SW 1271 (cell line): Measurements from ENCODE around the gene MYL6.
A peak's percentile ranks its signal among the peaks of the same experiment; 100 is the strongest.
"Not testable (repeated sequence)": the region's sequence is repeated elsewhere in the genome, so short reads cannot be mapped to it uniquely, and the experiment has no call there.

Experiments
- DNase-seq, 2 experiments: peaks; one replicate each; lab custom pipeline; 2025; lab: John Stamatoyannopoulos, UW

Gene MYL6

DNA sequence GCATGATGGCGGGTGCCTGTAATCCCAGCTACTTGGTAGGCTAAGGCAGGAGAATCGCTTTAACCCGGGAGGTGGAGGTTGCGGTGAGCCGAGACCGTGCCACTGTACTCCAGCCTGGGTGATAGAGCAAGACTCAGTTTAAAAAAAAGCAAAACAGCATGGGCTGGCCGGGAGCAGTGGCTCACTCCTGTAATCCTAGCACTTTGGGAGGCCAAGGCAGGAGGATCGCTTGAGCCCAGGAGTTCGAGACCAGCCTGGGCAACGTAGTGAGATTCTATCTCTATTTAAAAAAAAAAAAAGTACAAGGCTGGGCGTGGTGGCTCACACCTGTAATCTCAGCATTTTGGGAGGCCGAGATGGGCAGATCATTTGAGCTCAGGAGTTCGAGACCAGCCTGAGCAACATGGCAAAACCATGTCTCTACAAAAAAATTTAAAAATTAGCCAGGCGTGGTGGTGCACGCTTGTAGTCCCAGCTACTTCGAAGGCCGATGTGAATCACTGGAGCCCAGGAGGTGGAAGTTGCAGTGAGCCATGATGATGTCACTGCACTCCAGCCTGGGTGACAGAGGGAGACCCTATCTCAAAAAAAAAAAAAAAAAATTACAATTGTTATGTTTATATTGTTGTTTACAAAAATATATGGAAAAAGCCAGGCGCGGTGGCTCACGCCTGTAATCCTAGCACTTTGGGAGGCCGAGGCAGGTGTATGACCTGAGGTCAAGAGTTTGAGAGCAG, 1.5 kb upstream of the MYL6 start:
- not testable (repeated sequence) for DNase-seq

DNA sequence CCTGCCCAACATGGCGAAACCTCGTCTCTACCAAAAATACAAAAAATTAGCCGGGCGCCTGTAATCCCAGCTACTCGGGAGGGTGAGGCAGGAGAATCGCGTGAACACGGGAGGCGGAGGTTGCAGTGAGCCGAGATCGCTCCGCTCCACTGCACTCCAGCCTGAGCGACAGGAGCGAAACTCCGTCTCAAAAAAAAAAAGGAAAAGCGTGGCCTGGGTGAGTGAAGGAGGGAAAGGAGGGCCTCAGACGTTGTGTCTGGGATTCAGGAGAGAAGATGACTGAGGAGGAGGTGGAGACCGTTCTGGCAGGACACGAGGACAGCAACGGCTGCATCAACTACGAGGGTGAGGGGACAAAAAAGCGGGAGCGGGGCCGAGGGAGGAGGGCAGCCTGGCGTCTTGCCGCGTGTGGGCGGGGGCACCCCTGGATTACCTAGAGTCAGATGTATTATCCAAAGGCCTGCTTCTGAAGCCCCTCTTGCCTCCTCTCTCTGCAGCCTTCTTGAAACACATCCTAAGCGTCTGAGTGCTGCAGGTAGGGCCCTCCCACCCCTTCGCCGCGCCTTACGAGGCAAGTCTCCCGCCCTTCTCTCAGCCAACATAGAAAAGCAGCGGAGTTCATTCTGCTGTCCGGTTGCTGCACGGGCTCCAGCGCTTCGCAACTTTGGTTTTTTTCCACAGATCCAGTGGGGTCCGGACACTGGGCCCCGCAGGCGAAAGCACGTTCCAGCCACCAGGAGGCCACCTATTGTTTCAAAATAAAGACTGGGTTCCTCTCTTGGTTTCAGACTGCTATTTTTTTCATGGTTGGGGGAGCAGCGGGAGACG, 744 bp upstream of the MYL6 start:
- peak; percentile 86 to 93 for DNase-seq

DNA sequence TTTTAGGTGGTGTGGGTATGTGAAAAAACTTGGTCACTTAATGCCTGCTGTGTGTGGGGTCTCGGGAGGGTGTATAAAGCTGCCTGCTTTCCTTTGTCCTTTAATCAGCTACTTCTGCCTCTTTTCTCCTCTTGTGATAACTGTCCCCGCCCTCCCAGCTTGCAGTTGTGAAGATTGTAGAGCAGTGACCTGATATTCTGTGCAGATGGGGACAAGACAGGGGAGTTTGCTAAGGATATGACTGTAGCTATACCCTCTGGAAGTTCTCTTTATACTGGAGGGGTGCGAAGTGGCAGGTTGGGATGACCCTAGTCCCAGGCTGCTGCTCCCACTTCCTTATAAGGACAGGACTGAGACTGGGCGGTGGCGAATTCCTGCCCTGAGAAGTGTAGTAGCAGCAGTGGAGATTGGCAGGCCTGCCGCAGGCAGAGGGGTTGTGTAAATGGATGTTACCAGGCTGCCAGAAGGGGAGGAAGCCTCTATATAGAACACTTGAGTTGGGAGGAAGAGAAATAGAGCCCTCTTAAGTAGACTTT, 835 bp downstream of the MYL6 start:
- peak in 1 of 2 experiments; percentile 55 for DNase-seq

DNA sequence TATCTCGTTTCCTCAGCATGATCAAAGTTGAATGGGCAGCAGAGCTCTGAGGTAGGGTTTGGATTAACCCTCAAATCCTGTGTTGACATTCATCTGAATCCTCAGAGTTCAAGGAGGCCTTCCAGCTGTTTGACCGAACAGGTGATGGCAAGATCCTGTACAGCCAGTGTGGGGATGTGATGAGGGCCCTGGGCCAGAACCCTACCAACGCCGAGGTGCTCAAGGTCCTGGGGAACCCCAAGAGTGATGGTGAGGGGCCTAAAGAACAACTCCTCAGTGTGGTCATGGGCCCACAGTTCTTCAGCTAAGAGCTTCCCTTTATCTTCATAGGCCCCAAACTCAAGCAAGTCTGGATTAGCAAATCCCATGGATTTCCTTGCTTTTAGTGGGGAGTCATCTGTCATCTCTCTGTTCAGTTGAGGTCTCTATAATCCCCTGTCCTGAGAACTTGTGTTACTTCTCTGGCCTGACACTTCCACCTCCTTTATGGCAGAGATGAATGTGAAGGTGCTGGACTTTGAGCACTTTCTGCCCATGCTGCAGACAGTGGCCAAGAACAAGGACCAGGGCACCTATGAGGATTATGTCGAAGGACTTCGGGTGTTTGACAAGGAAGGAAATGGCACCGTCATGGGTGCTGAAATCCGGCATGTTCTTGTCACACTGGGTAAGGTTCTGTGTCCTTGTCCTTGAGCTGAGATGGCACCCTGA, 1.5 kb downstream of the MYL6 start:
- DNase-seq, result no peak

DNA sequence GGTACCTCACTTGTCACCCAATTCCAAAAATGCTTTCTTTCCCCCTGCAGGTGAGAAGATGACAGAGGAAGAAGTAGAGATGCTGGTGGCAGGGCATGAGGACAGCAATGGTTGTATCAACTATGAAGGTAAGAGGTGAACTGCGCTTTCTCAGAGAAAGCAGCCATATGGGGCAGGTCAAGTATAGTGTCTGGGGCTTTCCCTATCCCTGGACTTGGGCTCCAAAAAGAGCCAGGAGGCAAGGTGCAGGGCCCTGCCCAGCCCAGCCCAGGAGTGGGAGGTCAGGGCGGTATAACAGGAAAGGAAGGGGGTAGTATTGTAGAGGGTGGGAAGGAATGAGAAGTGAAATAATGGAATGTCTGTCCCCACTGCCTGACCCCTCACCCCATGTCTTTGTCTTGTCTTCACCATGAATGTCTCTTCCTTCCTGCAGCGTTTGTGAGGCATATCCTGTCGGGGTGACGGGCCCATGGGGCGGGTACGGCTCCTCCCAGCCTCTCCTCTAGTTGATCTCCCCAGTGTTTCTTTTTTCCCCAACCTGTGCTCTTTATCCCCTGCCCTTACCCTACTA, 2.1 kb downstream of the MYL6 start:
- peak in 1 of 2 experiments; percentile 36 for DNase-seq

DNA sequence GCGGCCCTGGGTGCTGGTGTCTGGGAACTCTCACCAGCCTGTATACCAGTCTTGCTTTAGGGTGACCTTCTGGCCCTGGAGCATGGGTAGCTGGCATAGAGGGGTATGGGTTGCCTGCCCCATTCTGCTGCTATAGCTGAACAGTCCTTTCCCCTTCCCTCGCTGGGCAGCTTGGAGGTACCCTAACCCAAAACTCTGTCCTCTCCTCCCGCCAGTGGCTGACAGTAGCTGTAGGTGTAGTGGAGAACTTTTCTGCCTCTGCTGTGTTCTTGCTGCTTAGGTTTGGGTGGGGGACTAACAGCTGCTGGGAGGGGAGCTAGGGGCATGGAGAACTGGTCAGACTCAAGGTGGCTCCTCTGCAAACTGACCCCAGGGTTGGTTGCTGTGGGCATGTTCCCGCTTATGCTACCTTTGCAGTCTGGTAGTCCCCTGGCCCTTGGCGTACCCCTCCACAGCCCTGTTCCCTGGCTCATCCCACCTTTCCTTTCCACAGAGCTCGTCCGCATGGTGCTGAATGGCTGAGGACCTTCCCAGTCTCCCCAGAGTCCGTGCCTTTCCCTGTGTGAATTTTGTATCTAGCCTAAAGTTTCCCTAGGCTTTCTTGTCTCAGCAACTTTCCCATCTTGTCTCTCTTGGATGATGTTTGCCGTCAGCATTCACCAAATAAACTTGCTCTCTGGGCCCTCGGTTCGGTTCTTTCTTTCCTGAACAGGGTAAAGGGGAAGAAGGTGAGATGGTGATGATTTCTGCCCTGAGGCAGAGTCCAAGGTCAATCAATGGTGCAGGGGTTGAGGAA, 2.9 kb downstream of the MYL6 start:
- DNase-seq, result no peak

DNA sequence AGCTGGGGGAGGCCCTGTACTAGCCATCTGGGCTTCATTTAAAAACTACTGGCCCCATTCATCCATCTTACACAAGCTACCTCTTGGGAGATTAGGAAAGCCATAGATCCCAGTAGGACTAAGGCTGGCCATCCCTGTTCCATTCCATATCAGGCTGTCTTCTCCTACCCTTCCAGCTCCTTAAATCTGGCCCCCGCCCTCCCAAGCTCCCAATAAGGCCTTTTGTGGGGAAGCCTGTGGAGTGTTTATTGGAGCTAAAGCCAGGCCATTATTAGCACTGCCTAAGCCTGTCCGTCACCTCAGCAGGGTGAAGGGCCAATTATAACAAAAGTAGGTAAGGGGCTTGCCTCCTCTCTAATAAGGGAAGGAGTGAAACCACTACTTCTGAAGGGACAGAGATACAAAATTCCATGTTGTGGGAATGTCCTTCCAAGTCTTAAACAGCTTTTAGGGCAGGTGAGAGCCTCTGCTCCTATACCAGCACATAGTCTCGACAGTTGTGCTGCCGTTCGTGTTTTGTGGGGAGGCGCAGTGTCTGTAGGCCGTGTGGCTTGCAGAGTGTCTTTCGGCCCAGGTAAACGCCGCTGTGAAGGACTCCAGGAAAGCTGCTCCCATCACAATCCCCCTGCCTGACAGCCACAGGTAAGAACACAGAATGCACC, 3.7 kb downstream of the MYL6 start:
- no peak for DNase-seq

DNA sequence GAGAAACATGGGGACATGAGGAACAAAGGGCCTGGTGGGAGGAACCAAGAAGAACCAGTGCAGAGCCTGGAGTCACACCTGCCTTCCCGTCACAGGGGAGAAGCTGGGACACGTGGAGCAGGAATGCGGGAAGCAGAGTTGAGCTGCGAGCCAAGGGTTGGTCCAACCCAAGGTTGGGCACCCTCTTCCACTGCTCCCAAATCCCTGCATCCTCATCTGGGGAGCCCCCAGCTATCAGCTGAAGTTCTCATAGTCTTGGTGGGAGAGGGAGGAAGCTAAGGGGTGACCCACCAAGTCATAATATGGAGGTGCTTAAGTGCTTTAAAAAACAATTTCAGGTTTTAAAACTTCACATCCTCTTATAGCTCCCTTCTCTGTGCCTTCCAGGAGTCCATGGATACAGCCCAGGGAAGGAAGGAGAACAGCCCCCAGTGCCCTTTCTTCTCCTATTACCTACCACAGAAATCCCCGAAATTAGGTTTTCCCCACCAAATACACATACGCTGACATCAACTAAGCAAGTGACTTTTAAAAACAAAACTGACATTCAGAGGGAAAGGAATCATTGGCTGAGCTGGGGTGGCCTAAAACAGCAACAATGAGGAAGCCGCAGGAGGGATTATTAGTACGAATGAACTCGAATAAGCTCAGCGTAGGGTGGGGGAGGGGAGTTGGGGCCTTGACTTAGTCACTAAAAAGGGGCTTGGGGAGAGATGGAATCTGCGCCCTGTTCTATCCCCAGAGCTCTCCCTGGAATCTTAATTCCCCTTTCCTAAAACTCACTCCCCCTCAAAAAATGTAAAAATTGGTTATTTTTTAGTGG, 4.5 kb downstream of the MYL6 start:
- no peak for DNase-seq

DNA sequence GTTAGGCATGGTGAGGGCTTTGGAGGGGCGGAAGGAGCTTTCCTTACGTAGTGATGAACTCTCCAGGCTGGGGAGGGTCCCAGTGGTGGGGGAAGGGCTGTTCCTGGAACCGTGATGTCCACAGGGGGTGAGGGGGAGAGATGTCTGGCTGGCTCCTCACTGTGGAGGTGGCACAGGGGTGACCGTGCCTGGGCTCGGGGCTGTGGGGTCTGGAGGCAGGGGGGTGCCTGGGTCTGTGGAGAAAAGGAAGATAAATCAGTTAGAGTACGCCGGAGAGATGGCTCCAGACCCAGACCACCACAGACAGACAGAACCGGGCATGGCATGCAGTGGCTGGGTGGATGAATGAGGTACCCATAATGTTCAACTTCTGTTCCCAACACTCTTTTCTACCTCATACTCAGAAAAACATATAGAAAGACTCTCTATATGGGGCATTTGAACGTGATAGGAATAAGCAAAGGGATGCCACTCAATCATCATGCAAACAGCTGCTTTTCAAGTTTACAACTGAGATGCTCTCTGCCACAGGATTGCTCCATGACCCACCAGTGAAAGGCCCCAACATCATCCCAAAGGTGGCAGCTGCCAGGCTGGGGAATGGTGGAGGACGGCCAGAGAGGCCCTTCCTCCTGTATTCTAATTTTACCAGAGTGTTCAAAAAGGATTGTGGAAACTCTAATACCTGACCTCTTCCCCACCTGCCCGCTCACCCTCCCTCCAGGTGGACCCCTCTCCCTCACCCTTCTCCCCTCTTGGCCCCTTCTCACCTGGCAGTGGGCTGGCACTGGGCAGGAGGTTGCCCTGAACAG, 5.6 kb downstream of the MYL6 start:
- DNase-seq, result no peak

DNA sequence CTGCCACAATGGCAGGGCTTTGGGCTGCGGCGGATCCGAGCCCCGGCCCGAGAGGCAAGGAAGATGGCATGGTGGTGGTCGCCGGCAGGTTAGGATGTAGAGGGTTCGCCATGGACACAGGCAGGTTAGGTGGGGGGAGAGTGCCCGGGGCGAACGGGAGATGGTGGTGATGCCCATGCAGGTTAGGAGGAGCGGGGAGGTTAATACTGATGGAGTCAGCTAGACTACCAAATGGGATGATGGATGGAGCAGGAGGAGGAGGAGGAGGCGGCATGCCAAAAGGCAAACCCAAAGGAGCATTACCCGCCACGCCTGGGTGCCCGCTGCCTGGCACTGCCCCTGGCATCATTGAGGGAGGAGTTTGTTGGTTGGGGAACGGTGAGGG, 6.2 kb downstream of the MYL6 start:
- DNase-seq, result no peak

DNA sequence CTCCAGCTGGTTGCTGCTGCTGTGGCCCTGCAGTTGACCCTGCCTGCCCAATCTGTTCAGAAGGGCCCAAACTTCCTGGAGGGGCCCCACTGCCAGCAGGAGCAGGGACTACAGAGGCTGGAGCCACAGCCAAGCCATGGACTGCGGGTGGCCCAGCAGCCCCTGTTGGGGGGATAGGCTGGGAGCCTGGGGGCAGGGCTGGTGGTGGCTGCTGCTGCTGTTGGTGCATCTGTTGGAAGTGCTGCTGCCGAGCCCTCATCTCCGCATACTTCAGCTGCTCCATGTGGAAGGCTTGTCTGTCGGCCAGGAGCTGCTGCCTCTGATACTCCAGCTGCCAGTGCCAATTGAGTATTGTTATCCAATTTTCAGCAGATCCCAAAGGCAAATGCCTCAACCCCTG, 7.2 kb downstream of the MYL6 start:
- no peak for DNase-seq

DNA sequence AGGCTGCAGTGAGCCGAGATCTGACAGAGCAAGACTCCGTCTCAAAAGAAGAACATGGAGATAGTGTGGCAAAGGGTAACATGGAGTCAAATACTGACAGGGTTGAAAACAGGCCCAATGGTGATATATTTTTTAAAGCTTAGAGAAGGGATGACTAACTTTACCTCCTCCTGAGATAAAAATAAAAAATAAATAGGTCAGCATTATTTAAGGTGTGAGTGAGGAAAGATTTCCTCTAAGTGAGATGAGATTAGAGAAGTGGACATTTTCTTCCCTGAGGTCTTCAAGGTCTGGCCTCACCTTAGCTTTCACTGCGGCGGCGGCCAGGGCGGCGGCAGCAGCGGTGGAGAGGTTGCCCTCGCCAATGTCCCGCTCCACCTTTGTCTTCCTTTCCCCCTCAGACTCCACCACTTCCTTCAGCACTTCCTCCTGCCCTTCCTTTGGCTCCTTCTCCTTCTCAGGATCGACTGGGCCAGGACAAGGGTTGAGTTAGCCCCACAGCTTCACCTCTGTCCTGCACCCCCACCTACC, 11.1 kb downstream of the MYL6 start:
- DNase-seq, result no peak

DNA sequence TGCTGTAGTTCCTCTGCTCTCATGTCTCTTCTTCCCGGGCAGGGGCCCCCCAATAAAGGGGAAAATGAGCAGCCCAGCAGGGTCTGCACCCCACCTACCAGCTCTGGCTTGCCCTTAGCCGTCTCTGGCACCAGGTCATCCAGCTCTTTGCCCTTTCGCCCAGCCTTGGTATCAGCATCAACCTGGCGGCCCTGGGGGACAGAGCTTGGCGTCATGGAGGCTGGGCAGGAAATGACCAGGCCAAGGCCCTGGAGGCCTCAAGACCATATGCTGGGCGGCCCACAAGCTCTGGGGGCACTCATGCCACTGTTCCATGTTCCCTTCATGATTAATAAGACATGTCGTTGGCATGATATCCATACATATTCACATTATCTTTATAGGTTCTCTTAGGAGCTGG, 14.7 kb downstream of the MYL6 start:
- DNase-seq, result no peak

DNA sequence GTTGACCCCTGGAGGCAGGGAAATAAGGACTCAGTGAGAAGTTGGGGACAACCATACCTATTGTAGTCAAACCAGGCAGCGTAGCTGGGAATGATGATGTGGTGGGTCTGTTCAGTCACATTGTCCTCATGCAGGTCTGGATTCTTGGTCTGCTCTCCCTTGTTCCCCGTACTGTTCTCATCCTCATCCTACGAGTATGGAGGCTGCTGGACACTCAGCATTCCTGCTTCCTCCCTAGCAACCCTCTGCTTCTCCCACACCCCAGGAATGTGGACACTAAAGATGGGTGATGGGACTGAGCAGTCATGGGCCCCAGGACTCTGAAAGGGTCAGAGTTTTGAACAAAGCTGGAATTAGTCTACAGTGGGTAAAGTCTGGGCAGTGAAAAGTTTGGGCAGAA, 20.2 kb downstream of the MYL6 start:
- no peak for DNase-seq

DNA sequence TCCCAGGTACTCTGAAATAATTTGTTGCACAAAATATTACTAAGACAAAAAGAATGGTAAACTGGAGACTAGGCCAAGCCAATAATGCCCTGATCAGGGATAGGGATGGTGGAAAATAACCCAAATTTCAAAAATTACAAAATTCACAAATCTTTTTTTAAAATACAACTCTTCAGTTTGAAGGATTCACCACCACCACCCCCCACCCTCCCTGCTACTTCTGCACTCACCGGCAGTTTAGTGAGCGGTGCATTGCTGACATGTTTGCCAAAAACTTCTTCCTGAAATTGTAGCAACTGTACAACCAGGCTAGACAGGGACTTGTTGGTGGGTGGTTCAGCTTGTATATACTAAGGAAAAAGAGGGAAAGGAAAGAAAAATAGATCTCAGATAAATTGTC, 28.8 kb downstream of the MYL6 start:
- no peak for DNase-seq

DNA sequence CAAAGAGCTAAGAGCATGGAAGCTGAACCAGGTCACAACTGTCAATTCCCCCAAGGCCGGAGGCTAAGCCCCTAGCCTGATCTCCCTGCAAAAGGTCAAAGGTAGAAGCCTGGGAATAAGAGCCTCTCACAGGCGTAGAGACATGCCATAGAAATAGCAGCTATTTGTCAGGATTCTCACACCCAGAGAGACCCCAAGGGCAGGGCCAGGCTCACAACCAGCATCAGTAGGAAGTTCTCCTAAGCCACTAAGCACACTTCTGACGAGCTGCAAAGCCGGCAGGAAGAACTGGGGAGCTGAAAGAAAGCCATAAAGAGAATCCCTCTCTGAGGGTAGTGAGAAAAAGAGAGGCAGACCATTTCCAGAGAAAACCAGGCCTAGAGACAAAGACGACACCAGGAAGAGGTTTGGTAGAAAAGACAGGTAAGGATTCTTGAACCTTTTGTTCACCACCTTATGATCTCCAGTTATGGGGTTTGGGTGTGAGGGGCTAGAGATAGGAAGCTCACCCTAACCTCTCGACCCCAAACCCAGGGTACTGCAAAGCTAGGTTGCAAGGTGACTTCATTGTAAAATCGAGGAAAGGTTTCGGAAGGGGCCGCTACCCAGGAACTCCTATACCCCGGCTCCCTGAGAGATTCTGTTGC, 30.1 kb downstream of the MYL6 start:
- DNase-seq, result no peak

DNA sequence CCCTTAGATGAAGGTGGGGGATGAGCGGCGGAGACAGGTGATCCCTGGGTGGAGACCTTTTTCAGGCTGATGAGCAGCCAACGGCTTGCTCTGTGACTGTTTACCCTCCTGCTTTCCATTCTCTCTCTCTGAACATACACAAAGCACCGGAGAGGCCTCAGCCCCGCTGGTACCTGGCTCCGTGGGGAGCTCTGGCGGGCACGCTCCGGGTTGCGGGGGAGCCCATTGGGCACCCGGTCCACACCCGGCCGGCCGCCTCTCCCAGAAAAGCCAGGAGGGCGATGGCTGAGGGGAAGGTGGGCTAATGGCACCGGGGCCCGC, 30.6 kb downstream of the MYL6 start:
- no peak for DNase-seq

DNA sequence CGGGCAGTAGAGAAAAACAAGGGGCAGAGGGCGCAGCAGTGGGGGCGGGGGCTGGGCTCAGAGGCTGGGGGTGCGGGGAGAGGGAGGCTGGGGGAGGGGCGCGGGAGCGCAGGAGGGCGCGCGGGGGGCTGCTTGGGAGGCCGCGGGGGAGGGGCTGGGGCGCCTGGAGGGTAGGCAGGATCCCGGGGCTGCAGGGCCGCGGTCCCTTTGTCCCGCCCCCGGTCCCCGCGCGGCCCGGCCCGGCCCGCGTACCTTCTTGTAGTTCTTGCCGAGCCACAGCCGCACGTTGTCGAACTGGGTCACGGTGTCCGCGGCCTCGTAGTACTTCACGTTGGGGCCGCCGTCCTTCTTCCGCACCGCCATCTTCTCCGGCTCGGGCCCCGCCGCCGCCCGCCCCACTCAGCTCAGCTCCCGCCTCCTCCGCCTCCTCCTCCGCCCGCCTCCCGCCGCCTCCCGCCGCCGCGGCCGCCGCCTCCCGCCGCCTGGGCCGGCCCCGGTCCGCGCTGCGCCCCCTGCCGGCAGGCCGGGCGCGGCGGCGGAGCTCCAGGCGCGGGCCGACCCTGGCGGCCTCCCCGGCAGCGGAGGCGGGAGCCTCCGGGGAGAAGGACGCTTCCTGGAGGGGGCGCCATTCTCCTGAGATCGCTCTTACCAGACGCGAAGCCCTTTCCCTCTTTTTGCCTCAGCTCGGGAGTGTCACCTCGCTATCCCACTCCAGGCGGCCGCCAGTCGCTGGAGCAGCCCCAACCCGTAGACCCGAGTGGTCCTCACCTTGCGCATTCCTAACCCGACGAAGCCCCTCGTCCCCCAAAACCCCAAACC, 31.1 kb downstream of the MYL6 start, which contains the start of gene SMARCC2:
SMARCC2 (minus strand) TSS at position 385 of the 819 bp plus-strand sequence; CDS start at position 363, 22 bp downstream.
- peak; percentile 65 to 82 for DNase-seq
